Measurements from ENCODE around the gene NAGLU. TPM values are rescaled to one million over a fixed set of nuclear protein-coding genes. Genes with fewer than 3 reads are reported as not detected.
A peak's percentile ranks its signal among the peaks of the same experiment; 100 is the strongest.
"Not testable (repeated sequence)": the region's sequence is repeated elsewhere in the genome, so short reads cannot be mapped to it uniquely, and the experiment has no call there.

NAGLU gene
- total RNA-seq, 1 donor from 2014 or later = 7.7 TPM

- peak; percentile 42 for TF ChIP-seq CTCF (IDR thresholded peaks at IDR 0.05; ENCODE audit: borderline replicate concordance)
- peak; percentile 57 for DNase-seq
- intact Hi-C loops (cut with micrococcal nuclease) = no loop called here
- Histone ChIP-seq H3K9me3 (replicated peaks) (no peaks in the 10 kb centered on the region), H3K4me3 (peak overlapping the region; percentile 52), H3K27me3 (ENCODE audit: low read depth) (no peaks in the 10 kb centered on the region), H3K36me3 (peaks cover 12% of the 10 kb centered on the region), H3K27ac (replicated peaks) (peak overlapping the region; percentile 65), H3K4me1 (peaks cover 31% of the 10 kb centered on the region)
Observed at GRCh38 chr17:42548070-42548837, 12.2 kb downstream of the NAGLU start.

GRCh38 chr17:42548993-42549755 is 13.1 kb downstream of the NAGLU start:
- peaks cover 3% of the 10 kb centered on the region for H3K36me3 ChIP-seq
- no peak for DNase-seq
- TF ChIP-seq CTCF (IDR thresholded peaks at IDR 0.05; ENCODE audit: borderline replicate concordance) = no peak
- intact Hi-C loops (cut with micrococcal nuclease) = no loop called here
- H3K27me3 ChIP-seq (ENCODE audit: low read depth) = no peaks in the 10 kb centered on the region
- H3K4me1 ChIP-seq = peaks cover 40% of the 10 kb centered on the region
- peak overlapping the region; percentile 65 for H3K27ac ChIP-seq (replicated peaks)
- H3K9me3 ChIP-seq (replicated peaks) = no peaks in the 10 kb centered on the region
- no peak overlapping the region for H3K4me3 ChIP-seq

- H3K4me1 ChIP-seq = peaks cover 49% of the 10 kb centered on the region
- peak within 1 kb of the TSS; percentile 96 for H3K4me3 ChIP-seq
- H3K36me3 ChIP-seq; H3K27me3 ChIP-seq (ENCODE audit: low read depth); DNase-seq; intact Hi-C loops (cut with micrococcal nuclease); H3K9me3 ChIP-seq (replicated peaks): not testable (repeated sequence)
- H3K27ac ChIP-seq (replicated peaks) = peak within 1 kb of the TSS; percentile 97
Observed at GRCh38 chr17:42552736-42553135, 16.7 kb downstream of the NAGLU start, which contains the start of gene HSD17B1. Gene HSD17B1 (plus strand): TSS chr17:42552923. CDS start chr17:42552934, 11 bp downstream.

GRCh38 chr17:42553161-42553818 is 17.2 kb downstream of the NAGLU start:
- no peaks in the 10 kb centered on the region for H3K9me3 ChIP-seq (replicated peaks)
- intact Hi-C loops (cut with micrococcal nuclease) = no loop called here
- H3K27ac ChIP-seq (replicated peaks) = peak overlapping the region; percentile 97
- H3K27me3 ChIP-seq (ENCODE audit: low read depth) = no peaks in the 10 kb centered on the region
- no peak for DNase-seq
- H3K4me3 ChIP-seq = peak overlapping the region; percentile 96
- H3K36me3 ChIP-seq = no peaks in the 10 kb centered on the region
- peak; percentile 11 for TF ChIP-seq CTCF (IDR thresholded peaks at IDR 0.05; ENCODE audit: borderline replicate concordance)
- peaks cover 44% of the 10 kb centered on the region for H3K4me1 ChIP-seq

GRCh38 chr17:42553866-42554249 is 17.8 kb downstream of the NAGLU start:
- peak overlapping the region; percentile 97 for H3K27ac ChIP-seq (replicated peaks)
- no peak for TF ChIP-seq CTCF (IDR thresholded peaks at IDR 0.05; ENCODE audit: borderline replicate concordance)
- H3K9me3 ChIP-seq (replicated peaks) = no peaks in the 10 kb centered on the region
- no peaks in the 10 kb centered on the region for H3K27me3 ChIP-seq (ENCODE audit: low read depth)
- H3K4me1 ChIP-seq = peaks cover 38% of the 10 kb centered on the region
- H3K36me3 ChIP-seq = no peaks in the 10 kb centered on the region
- DNase-seq = no peak
- peak overlapping the region; percentile 96 for H3K4me3 ChIP-seq
- intact Hi-C loops (cut with micrococcal nuclease) = no loop called here
